Measurements from ENCODE around the gene PHOSPHO1.

DNA sequence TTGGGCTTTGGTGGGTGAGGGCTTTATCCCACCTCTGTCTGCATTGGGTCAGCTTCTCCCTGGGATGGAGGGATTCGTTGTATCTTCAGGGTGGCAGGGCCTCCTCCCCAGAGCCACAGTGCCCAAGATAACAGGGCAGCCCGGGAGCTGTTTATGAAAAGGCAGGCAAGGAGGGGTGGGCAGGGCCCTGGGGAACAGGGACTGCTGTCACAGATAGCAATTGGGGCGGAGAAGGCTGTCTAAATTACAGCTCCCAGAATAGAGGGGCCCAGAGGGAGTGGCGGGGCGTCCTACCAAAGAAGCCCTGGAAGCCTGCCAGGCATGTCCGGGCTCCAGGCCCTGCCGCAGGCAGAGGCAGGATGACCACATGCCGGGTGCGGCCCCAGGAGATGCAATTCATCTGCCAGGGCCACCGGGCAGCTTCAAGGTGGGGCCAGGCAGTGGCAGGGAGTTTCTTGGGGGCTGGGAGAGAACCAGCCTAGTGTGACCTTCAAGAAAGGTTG is 18.8 kb upstream of the PHOSPHO1 start:
- TF ChIP-seq CTCF (IDR thresholded peaks at IDR 0.05) (no peak), ZFX (IDR thresholded peaks at IDR 0.05; ENCODE audit: borderline replicate concordance) (no peak)
